ENCODE measurements around the gene TTC21A. TPM values are rescaled to one million over a fixed set of nuclear protein-coding genes. Genes with fewer than 3 reads are reported as not detected.

Gene TTC21A
- total and polyA plus RNA-seq, 2 experiments from 2014 or later, result 1.8 to 2.0 TPM

DNA sequence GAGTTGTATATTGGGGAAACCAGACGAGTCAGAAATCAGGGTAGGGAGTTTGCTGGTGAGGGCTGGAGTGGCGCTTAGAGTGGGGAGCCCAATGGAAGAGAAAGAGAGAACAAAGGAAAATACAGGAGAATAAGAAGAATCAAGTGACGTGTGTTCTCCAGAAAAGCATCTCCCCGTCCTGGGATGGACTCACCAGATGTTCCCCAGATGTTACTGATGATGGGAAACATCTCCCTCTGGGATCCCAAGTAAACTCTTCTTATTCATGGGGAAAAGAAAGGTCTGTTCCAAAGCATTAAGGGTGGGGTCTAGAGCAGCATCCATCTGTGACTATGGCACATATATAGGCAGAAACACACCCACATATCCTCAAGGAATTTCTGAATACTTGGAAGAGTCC, 48.9 kb downstream of the TTC21A start:
- Mint-ChIP-seq H3K4me1 (peaks cover 45% of the 10 kb centered on the region), H3K9me3 (no peaks in the 10 kb centered on the region; the same call in 1 of the 3 replicates), H3K36me3 (ENCODE audit: low read depth) (no peaks in the 10 kb centered on the region), H3K4me3 (no peak overlapping the region), H3K27ac (no peak overlapping the region), H3K27me3 (ENCODE audit: insufficient read depth, low read depth, poor library complexity) (peaks cover 21% of the 10 kb centered on the region)
- Histone ChIP-seq H3K36me3 (ENCODE audit: insufficient read depth) (no peaks in the 10 kb centered on the region), H3K4me3 (no peak overlapping the region), H3K4me2 (no peak overlapping the region), H3F3A (replicated peaks; ENCODE audit: low read depth) (peaks cover 11% of the 10 kb centered on the region), H3K27me3 (ENCODE audit: insufficient read depth) (no peaks in the 10 kb centered on the region), H3K9me2 (ENCODE audit: insufficient read depth) (no peaks in the 10 kb centered on the region), H3K27ac (ENCODE audit: low read depth) (no peak overlapping the region), H2AFZ (no peak overlapping the region), H3K4me1 (ENCODE audit: insufficient read depth) (peaks cover 28% of the 10 kb centered on the region), H4K20me1 (replicated peaks; ENCODE audit: insufficient read depth) (no peaks in the 10 kb centered on the region; the same call in 1 of the 2 replicates), H3K79me2 (replicated peaks; ENCODE audit: insufficient read depth) (no peaks in the 10 kb centered on the region)
- ATAC-seq (no peak), DNase-seq (ENCODE audit: low spot score) (no peak)
- TF ChIP-seq JUNB (IDR thresholded peaks at IDR 0.05; ENCODE audit: unreplicated experiment), result no peak

DNA sequence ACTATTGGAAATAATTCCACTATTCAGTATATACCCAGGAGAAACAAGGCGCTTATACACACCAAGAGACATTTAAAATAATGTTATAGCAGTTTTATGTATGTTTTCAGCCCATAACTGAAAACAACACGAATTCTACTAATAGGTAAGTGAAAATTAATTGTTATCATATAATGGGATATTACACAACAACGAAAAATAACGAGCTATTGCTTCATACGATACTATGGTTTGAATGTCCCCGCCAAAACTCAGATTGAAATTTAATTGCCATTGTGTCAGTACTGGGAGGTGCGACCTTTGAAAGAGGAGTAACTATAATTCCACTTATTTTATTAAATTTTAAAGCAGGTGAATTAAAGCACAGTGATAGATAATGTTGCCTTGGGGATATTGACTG, 49.9 kb downstream of the TTC21A start:
- TF ChIP-seq, protein P1, sequence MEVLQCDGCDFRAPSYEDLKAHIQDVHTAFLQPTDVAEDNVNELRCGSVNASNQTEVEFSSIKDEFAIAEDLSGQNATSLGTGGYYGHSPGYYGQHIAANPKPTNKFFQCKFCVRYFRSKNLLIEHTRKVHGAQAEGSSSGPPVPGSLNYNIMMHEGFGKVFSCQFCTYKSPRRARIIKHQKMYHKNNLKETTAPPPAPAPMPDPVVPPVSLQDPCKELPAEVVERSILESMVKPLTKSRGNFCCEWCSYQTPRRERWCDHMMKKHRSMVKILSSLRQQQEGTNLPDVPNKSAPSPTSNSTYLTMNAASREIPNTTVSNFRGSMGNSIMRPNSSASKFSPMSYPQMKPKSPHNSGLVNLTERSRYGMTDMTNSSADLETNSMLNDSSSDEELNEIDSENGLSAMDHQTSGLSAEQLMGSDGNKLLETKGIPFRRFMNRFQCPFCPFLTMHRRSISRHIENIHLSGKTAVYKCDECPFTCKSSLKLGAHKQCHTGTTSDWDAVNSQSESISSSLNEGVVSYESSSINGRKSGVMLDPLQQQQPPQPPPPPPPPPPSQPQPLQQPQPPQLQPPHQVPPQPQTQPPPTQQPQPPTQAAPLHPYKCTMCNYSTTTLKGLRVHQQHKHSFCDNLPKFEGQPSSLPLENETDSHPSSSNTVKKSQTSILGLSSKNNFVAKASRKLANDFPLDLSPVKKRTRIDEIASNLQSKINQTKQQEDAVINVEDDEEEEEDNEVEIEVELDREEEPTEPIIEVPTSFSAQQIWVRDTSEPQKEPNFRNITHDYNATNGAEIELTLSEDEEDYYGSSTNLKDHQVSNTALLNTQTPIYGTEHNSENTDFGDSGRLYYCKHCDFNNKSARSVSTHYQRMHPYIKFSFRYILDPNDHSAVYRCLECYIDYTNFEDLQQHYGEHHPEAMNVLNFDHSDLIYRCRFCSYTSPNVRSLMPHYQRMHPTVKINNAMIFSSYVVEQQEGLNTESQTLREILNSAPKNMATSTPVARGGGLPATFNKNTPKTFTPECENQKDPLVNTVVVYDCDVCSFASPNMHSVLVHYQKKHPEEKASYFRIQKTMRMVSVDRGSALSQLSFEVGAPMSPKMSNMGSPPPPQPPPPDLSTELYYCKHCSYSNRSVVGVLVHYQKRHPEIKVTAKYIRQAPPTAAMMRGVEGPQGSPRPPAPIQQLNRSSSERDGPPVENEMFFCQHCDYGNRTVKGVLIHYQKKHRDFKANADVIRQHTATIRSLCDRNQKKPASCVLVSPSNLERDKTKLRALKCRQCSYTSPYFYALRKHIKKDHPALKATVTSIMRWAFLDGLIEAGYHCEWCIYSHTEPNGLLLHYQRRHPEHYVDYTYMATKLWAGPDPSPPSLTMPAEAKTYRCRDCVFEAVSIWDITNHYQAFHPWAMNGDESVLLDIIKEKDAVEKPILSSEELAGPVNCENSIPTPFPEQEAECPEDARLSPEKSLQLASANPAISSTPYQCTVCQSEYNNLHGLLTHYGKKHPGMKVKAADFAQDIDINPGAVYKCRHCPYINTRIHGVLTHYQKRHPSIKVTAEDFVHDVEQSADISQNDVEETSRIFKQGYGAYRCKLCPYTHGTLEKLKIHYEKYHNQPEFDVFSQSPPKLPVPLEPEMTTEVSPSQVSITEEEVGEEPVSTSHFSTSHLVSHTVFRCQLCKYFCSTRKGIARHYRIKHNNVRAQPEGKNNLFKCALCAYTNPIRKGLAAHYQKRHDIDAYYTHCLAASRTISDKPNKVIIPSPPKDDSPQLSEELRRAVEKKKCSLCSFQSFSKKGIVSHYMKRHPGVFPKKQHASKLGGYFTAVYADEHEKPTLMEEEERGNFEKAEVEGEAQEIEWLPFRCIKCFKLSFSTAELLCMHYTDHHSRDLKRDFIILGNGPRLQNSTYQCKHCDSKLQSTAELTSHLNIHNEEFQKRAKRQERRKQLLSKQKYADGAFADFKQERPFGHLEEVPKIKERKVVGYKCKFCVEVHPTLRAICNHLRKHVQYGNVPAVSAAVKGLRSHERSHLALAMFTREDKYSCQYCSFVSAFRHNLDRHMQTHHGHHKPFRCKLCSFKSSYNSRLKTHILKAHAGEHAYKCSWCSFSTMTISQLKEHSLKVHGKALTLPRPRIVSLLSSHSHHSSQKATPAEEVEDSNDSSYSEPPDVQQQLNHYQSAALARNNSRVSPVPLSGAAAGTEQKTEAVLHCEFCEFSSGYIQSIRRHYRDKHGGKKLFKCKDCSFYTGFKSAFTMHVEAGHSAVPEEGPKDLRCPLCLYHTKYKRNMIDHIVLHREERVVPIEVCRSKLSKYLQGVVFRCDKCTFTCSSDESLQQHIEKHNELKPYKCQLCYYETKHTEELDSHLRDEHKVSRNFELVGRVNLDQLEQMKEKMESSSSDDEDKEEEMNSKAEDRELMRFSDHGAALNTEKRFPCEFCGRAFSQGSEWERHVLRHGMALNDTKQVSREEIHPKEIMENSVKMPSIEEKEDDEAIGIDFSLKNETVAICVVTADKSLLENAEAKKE (CRISPR knock-in tag; IDR thresholded peaks at IDR 0.05), result no peak
- no peak for TF ChIP-seq NANOG (IDR thresholded peaks at IDR 0.05; ENCODE audit: borderline replicate concordance)
- no peak for TF ChIP-seq ZNF331 (CRISPR knock-in tag; IDR thresholded peaks at IDR 0.05; ENCODE audit: low read depth)
- no peak for TF ChIP-seq CREB1 (CRISPR knock-in tag; IDR thresholded peaks at IDR 0.05; ENCODE audit: low read depth)
- TF ChIP-seq POLR2AphosphoS5 (IDR thresholded peaks at IDR 0.05; ENCODE audit: low read depth), result no peak
- no peak for TF ChIP-seq JUNB (IDR thresholded peaks at IDR 0.05; ENCODE audit: unreplicated experiment)
- no peak for TF ChIP-seq ZNF114 (CRISPR knock-in tag; IDR thresholded peaks at IDR 0.05)
- TF ChIP-seq, protein P2, sequence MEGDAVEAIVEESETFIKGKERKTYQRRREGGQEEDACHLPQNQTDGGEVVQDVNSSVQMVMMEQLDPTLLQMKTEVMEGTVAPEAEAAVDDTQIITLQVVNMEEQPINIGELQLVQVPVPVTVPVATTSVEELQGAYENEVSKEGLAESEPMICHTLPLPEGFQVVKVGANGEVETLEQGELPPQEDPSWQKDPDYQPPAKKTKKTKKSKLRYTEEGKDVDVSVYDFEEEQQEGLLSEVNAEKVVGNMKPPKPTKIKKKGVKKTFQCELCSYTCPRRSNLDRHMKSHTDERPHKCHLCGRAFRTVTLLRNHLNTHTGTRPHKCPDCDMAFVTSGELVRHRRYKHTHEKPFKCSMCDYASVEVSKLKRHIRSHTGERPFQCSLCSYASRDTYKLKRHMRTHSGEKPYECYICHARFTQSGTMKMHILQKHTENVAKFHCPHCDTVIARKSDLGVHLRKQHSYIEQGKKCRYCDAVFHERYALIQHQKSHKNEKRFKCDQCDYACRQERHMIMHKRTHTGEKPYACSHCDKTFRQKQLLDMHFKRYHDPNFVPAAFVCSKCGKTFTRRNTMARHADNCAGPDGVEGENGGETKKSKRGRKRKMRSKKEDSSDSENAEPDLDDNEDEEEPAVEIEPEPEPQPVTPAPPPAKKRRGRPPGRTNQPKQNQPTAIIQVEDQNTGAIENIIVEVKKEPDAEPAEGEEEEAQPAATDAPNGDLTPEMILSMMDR (conservative IDR thresholded peaks at IDR 0.05; ENCODE audit: low read depth in 2 of 2), result no peak
- TF ChIP-seq EZH2phosphoT487 (IDR thresholded peaks at IDR 0.05; ENCODE audit: unreplicated experiment), result no peak
- TF ChIP-seq EZH2 (IDR thresholded peaks at IDR 0.05; ENCODE audit: low read depth, unreplicated experiment), result no peak
- no peak for TF ChIP-seq STAT1 (IDR thresholded peaks at IDR 0.05; ENCODE audit: unreplicated experiment)
- no peaks in the 10 kb centered on the region for H3K79me2 ChIP-seq (replicated peaks; ENCODE audit: insufficient read depth)
- no peaks in the 10 kb centered on the region for H3K36me3 ChIP-seq (ENCODE audit: insufficient read depth)
- peaks cover 37% of the 10 kb centered on the region for H3K4me1 Mint-ChIP-seq
- ATAC-seq, result no peak
- no peak overlapping the region for H3K27ac Mint-ChIP-seq
- no peaks in the 10 kb centered on the region for H3K27me3 ChIP-seq (ENCODE audit: insufficient read depth)
- no peak overlapping the region for H2AFZ ChIP-seq
- peaks cover 14% of the 10 kb centered on the region for H3K27me3 Mint-ChIP-seq (ENCODE audit: insufficient read depth, low read depth, poor library complexity)
- no peaks in the 10 kb centered on the region for H3K9me2 ChIP-seq (ENCODE audit: insufficient read depth)
- H3K4me2 ChIP-seq, result no peak overlapping the region
- no peak overlapping the region for H3K27ac ChIP-seq (ENCODE audit: low read depth)
- no peak for DNase-seq (ENCODE audit: low spot score)
- no peak overlapping the region for H3K4me3 ChIP-seq
- peaks cover 21% of the 10 kb centered on the region for H3K4me1 ChIP-seq (ENCODE audit: insufficient read depth)
- no peaks in the 10 kb centered on the region; the same call in 1 of the 2 replicates for H4K20me1 ChIP-seq (replicated peaks; ENCODE audit: insufficient read depth)
- no peaks in the 10 kb centered on the region for H3K36me3 Mint-ChIP-seq (ENCODE audit: low read depth)
- no peak overlapping the region for H3K4me3 Mint-ChIP-seq
- peaks cover 3% of the 10 kb centered on the region for H3F3A ChIP-seq (replicated peaks; ENCODE audit: low read depth)
- H3K9me3 Mint-ChIP-seq, result no peaks in the 10 kb centered on the region; the same call in 1 of the 3 replicates

Data from GM23338 (cell line).